GM18858 (cell line): ENCODE results near the gene NEU4.
"Not testable (repeated sequence)": the region's sequence is repeated elsewhere in the genome, so short reads cannot be mapped to it uniquely, and the experiment has no call there.

Experiments used
- ATAC-seq: cut with Tn5 transposase; IDR thresholded peaks from one replicate; pipeline ENCODE4 v1.9.1; 2021; ENCODE audit not compliant: unreplicated experiment

Gene NEU4

DNA sequence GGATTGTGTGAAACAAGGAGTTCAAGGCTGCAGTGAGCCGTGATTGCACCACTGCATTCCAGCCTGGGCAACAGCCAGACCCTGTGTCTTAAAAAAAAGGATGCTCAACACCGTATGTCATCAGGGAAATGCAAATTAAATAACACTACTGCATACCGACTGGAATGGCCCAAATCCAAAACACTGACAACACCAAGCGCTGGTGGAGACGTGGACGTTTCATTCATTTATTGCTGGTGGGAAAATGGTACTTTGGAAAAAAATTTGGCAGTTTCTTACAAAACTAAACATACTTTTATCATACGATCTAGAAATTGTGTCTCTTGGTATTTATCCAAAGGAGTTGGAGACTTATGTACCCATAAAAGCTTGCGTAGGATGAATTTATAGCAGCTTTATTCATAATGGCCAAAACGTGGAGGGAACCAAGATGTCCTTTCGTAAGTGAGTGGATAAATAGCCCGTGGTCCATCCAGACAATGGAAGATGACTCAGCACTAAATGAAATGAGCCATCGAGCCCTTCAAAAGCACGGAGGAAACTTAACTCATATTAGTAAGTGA is 24.2 kb downstream of the NEU4 start:
- ATAC-seq = no peak

DNA sequence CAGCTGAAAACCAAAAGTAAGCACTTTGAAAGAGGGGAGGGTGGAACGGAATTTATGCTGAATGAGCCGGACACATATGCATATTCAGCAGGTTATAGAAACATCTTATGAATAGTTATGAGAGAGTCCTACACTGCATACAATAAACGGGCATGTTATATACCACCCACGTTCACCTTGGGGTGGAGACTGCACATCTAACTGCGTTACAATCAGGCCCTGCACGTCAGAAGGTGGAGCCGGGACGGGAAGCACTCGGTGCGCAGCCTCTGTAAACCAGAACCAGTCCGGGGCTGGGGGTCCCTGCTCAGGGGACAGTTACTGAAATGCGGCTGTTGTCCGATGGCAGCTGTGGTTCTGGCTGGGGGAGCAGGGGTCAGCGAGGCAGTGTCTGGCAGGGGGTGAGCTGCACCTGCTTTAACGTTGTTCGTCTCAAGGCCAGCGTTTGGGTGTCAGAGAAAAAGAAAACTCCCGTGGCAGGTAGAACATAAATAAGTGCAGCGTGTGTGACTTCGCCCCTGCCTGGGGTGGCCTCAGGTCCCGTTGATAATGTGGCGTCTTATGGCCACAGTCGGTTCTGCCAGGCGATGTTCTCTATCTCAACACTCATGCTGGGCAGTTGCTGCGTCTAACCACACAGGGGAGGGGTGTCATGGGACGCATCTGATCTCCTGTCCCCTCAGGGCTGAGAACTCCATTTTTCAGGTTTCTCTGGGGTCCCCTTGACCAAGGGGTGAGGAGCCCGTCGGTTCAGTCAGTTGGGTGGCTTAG is 24.9 kb downstream of the NEU4 start:
- ATAC-seq = not testable (repeated sequence)

DNA sequence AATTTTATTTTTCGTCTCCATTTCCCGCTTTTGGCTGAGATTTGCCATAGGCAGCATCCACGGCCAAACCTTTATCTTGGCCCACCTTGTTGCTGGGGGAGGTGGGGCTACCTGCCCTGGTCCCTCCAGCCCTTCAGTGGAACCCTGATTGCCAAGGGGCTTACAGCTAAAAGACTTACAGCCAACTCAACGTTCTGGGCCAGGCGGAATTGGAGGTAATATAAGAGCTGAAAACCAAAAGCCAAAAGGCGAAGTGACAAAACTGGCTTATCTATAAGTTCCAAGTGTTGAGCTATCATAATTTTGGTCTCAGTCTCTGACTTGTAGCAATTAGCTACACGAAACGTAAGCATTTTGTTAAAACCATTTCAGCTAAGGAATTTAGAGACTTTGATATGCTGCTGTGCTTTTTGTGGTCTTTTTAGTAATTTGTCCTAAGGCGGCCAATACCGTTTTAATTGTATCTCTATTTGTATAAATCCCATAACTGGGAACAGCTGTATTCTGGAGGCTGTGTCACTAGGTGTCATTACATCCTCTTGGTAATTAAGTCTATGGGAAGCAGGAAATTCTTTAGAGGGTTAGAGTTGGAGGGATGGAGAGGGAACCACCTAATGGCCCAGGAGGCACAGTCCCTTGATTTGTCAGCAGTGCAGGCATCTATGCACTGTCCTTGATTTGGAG is 25.7 kb downstream of the NEU4 start:
- no peak for ATAC-seq

DNA sequence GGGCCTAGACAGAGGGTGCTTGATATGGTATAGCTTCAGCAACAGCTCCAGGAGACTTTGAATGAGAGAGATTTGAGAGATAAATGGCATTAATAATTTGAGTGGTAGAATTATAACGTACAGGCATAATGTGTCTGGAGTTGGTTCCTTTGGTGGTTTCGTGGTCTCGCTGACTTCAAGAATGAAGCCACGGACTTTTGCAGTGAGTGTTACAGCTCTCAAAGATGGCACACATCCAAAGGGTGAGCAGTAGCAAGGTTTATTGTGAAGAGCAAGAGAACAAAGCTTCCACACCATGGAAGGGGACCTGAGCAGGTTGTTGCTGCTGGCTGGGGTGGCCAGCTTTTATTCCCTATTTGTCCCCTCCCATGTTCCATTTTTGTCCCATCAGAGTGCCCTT is 26.6 kb downstream of the NEU4 start:
- no peak for ATAC-seq

DNA sequence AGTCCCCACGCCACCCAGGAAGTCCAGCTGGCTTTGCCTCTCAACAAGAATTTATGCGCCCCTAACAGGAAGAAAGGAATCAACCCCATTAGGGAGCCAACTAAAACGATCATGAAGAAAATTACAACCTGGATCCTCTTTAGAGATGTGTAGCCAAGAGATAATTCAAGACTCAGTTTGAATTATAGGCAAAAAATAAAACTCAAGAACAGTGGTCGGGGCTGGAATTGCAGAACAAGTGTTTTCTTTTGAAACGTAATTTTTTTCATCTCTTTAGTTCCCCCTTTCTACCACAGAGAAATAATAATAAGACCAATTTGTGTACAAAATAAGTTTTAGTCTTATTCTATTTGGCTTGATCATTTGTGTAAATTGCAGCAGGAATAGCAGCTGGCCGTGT is 27.3 kb downstream of the NEU4 start:
- no peak for ATAC-seq

DNA sequence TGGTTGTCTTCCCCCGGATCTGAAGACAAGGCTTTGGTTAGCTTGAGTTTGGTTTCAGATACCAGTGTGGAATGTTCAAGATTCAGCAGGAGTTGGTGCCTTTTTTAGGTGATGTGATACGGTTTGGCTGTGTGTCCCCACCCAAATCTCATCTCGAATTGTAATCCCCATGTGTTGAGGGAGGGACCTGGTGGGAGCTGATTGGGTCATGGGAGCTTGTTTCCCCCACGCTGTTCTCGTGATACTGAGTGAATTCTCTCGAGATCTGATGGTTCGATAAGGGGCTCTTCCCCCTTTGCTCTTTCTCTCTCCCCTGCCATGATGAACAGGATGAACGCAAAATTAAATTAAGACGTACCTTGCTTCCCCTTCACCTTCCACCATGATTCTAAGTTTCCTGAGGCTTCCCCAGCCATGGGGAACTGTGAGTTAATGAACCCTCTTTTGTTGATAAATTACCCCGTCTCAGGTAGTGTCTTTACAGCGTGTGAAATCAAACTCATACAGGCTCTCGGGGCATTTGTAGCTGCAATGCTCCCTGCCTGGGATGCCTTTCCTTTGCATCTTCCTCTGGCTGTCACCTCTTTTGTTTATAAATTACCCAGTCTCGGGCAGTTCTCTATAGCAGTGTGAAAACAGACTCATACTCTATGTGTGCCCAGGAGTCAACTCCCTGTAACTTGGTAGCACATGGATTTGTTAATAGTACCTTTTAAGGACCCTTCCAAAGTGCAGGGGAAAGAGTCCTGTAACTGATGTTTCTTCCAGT is 28.4 kb downstream of the NEU4 start:
- no peak for ATAC-seq

DNA sequence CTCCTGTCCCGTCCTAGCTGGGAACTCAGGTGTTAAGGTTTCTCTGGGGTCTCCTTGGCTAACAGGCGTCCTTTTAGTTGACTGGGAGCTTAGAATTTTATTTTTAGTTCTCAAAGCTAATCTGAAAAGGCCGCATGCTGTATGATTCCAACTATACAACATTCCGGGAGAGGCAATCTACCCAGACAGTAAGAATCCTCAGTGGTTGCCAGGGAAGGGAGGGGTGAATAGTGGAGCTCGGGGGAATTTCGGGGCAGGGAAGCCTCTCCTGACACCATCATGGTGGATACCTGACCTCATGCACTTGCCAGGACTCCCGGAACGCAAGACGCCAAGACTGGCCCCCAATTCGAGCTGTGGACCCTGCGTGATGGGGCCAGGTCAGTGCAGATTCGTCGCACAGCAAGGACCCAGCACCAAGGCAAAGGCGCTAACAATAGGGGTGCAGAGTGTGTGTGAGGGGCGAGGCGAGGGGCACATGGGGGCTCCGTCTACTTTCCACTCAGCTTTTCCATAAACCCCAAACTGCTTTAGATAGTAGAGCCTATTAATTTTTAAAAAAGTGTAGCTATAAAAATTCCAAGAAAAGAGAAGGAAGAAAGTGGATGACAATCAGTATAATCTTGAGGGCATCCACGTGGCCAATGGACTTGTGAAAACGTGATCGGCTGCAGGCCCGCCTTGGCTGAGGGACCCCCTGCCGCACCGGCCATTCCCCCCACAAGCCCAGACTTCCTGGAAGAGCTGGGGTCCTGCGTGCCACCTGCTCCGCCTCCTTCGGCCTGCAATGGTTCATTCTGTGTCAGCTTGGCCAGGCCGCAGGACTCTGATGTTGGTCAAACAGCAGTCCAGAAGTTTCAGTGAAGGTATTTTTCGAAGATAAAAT is 32.4 kb downstream of the NEU4 start:
- no peak for ATAC-seq

DNA sequence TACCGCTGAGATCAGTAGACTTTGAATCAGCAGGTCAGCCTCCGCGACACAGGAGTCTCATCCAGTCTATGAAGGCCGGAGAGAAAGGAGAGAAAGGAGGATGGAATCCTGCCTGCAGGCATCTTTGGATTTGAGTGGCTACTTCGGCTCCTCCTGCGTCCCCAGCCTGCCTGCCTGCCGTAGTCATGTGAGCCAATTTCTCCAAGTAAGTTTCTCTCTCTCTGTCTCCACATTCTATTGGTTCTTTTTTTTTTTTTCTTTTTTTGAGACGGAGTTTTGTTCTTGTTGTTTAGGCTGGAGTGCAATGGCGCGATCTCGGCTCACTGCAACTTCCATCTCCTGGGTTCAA is 33.0 kb downstream of the NEU4 start:
- no peak for ATAC-seq

DNA sequence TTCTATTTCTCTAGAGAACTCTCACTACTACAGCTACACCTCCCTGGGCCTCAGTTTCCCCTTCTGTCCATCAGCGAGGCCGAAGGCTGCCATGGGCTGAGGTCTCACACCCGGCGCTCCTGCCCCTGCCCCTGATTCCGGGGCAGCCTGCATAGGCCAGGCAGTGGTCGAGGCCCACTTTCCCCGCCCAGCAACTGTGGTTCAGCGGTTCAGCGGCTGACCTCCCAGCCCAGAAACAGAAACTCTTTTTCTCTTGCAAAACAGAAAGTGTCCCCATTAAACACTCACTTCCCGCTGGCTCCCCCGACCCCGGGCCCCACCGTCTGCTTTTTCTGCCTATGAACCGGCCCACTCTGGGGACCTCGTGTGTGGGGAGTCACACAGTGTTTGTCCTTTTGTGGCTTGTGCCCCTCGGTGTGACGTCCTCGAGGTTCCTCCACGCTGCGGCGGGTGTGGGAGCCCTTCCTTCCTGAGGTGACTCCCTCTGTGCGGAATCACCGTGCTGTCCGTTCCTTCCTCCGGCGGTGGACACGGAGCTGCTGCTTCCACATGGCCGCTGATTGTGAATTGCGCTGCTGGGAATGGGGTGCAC is 33.7 kb downstream of the NEU4 start:
- ATAC-seq = no peak

DNA sequence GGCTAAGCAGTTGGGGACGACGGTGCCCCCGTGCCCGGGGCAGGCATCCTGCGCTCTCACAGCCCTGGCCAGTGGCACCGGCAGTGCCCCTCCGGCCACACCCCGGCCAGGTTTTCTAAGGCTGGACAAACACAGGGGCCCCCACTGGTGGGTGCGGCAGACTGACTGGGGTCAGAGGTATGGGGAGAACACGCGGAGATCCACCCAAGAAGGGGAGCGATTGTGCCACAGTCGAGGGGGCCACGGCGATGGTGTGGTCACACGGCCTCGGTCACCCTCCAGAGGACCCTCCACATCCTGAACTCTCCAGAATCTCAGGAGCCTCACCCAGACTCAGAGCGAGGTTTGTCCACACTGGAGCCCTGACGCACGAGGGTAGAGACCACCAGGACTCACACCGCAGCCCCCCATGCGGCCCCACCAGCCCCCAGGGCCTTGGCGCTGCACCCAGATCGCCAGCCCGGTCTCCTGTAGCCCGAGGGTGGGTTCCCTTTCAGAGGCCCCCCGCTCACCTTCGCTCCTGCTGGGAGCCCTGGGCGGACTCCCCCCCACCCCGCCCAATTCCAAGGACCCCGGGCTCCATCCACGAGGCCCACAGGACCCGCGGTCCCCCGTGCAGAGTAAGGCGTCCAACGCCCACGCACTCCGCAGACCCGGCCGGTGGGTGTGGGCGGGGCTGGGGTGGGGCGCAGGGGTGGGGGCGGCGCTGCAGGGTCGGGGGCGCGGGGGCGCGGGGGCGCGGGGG is 34.5 kb downstream of the NEU4 start:
- ATAC-seq = no peak

DNA sequence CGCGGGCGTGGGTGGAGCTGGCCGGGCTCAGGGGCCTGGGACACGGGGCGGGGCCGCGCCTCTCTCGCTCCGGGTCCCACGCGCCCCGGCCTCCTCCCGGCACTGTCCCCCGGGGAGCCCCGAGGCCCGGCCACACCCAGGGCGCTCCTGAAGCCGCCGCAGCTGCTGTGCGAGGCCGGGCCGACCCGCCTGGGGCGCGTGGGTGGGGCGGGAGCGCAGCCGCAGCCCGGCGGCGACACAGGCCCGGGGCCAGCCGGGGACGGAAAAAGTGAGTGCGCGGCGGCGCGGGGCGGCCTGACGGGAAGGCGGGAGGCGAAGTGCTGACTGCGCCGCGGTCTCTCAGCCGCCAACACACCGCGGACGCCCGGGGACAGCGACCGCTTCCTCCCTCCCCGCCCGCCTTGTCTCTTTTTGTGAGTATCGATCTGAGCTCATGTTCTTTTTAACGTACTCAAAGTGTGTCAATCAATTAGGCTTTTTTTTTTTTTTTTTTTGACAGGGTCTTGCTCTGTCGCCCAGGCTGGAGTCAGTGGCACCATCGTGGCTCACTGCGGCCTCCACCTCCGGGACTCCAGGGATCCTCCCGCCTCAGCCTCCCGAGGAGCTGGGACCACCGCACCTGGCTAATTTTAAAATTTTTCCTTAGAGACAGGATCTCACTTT is 35.2 kb downstream of the NEU4 start:
- ATAC-seq = peak; percentile 45

DNA sequence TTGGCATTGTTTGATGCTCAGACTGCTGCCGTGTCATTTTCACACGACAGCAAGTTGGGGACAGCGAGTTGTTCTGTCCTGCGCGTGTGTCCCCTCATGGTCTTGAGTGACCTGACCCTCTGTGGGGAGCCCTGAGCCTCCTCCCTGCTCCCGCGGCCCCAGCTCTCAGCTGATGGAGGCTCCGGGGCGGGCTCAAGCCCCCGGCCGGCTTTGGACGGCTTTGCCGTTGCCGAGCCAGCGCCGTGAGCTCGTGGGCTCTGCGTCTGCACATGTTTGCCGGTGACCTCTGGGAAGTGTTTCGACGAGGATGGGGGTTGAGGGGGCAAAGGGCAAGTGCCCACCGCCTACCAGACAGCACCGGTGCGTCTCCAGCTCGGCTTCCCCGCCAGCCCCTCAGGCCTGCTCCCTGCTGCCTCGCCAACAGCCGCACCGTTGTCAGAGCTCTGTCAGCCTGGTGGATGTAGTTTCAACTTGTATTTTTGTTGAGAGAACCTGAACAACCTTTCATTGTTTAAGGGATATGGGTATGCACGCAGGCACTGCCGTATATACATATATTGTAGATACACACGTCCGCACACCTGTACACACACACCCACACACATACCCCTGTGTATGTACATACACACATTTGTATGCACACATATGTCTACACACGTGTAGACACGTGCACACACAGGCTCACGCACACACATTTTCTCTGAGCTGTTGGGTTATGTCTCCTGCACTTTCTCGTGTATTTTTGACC is 36.0 kb downstream of the NEU4 start:
- ATAC-seq = no peak

DNA sequence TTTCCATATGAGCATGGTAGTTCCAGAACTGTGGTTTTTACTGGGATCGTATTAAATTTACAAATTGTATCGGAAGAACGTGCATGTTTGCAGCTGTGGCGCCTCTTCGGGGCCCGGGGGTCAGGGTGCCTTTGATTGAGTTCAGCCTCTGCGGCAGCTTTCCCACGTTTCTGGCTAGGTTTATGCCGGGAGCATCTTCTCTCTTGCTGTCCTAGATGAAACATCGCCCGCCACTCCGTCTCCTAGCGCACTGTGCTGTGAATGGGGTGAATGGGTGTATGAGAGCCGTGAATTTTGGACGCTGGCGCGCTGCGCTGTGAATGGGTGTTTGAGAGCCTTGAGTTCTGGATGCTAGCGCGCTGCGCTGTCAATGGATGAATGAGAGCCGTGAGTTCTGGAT is 37.4 kb downstream of the NEU4 start:
- no peak for ATAC-seq

DNA sequence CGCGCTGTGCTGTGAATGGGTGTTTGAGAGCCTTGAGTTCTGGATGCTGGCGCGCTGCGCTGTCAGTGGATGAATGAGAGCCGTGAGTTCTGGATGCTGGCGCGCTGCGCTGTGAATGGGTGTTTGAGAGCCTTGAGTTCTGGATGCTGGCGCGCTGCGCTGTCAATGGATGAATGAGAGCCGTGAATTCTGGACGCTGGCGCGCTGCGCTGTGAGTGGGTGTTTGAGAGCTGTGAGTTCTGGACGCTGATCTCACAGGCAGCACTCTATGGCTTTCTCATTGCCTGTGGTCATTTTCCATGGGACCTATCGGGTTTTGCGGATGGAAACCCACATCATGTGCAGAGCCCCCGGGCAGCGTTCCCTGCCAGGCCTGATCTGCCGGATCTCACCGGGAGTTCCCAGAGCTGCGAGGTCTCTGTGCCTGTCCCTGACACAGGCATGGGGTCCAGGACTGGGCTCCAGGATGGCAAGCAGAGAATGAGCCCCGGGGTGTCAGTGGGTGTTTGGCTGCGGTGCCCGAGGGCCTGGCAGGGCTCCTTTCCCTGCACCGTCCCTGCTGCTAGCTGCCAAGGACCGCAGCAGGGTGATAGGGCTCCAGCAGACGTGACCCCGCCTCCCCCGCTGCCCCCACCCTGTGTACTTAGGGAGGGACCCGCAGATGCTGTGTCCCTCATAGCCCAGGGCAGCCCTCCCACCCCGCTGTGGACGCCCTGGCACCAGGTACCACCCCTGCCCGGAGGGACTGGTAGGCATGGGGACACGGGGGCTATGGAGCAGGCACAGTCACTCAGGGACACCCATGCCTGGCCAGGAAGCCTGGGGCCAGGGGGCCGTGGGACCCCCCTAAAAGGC is 40.0 kb downstream of the NEU4 start:
- ATAC-seq = no peak

DNA sequence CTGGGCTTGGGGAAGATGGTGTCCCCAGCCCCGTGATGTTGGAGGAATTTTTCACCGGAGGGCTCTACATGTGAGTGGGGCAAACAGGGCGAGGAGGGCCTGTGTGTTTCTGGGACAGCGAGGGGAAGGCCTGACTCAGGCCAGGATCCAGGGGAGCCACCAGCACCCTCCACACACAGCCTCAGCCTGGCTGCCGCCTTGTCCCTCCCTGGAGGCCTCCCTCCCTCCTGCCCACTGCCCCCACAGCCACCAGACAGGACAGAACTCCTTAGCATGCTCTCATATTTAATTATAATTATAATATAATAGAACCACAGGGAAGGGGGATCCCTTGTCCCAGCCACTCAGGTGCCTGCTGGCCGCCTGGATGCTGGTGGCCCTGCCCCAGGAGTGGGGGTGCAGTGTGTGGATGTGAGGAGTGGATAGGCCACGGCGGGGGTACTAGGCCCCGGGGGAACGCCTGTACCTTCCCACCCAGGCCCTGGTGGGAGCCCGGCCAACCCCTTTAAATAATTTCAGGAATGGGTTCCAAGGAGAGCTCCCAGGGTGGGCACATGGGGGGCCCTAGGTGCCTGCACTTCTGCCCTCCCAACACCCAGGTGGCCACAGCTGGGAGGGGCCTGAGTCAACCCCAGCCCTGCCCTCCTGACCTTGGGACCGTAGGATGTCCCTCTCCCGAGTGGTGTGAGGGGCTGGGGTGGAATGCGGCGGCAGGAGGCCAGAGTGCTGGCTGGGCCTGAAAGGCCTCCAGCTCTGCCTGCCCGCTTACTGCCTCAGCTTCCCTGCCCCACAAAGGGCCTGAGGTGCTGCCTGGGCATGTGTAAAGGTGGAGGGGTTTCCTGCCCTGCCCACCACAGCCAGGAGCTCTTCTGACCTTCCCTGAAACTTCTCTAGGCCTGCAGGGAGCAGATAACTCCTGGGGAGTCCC is 40.9 kb downstream of the NEU4 start:
- no peak for ATAC-seq

DNA sequence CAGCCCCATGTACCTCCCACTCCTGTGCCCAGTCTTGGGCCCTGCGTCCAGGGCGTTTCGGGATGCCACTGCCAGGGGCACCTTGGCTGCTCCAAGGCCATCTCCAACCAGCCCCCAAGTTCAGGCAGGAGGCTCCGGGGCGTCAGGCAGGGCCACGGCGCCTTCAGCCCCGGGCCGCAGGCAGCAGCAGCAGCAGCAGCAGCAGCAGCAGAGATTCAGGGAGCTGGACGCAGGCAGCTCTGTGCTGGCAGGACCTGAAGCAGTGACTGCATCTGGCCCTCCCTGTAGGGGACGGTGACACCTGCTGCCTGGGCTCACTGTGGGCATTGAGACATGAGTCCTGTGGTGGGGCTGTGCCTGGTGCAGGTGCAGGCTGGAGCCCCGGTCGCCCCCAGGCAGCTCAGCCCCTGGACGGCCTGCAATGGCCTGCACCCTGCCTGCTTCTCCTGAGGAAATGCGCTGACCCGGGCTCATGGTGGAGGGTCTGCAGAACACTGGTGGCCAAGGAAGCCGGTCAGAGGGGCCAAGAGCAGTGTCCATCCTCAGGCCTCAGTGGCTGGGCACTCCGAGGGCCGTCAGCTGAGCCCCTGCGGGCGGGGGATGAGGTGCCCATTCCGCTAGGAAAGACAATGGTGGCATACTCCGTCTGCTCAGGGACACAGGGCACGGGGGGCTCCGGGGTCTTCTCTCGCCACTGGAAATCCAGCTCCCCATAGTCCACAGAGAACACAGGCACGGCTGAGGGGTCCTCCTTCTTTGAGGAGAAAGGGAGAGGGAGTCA is 41.7 kb downstream of the NEU4 start:
- ATAC-seq = no peak
